Esophagus muscularis mucosa (tissue), 4 donors: Measurements from ENCODE around the gene TXNRD3. TPM values are rescaled to one million over a fixed set of nuclear protein-coding genes. Genes with fewer than 3 reads are reported as not detected.

Experiments
- DNase-seq: peaks from one replicate; pipeline ENCODE4 v3.0.0-alpha.2; 2017; ENCODE audit errors: extremely low spot score
- H3K27ac ChIP-seq, 4 donors: fragments of 200-600 bp; sonication (generic); replicated peaks in 1 of 4; 1 replicate in 3 of 4; 2 replicates in 1 of 4; pipeline ENCODE4 v1.5.1; 2016 to 2019; ENCODE audit warnings: mild to moderate bottlenecking in 1 of 4
- H3K27me3 ChIP-seq, 4 donors: fragments of 200-600 bp; sonication (generic); one replicate each; pipeline versions ENCODE4 v1.5.1 to v1.6.0; 2016 to 2019
- H3K36me3 ChIP-seq, 4 donors: fragments of 200-600 bp; sonication (generic); one replicate each; pipeline ENCODE4 v1.5.1; 2016 to 2019
- H3K4me1 ChIP-seq, 4 donors: fragments of 200-600 bp; sonication (generic); one replicate each; pipeline ENCODE4 v1.5.1; 2016 to 2019
- H3K4me3 ChIP-seq, 4 donors: fragments of 200-600 bp; sonication (generic); 1 replicate in 2 of 4; 2 replicates in 2 of 4; pipeline ENCODE4 v1.5.1; 2016 to 2019; ENCODE audit warnings: mild to moderate bottlenecking in 4 of 4, moderate library complexity in 1 of 4
- H3K9me3 ChIP-seq, 4 donors: fragments of 200-600 bp; sonication (generic); 1 replicate in 3 of 4; 2 replicates in 1 of 4; pipeline ENCODE4 v1.5.1; 2016 to 2019
- CTCF ChIP-seq, 3 experiments: fragments of 200-600 bp in 2 of 3; fragments of 450-650 bp in 1 of 3; sonication (generic) in 2 of 3; IDR thresholded peaks; one replicate each; pipeline ENCODE4 v1.5.1; 2017 to 2019; ENCODE audit warnings: antibody characterized with exemption in 3 of 3, mild to moderate bottlenecking in 2 of 3, moderate library complexity in 1 of 3
- EP300 ChIP-seq: sonication (generic); formaldehyde crosslinking; IDR thresholded peaks from one replicate; pipeline ENCODE4 v1.6.1; 2017; ENCODE audit warnings: antibody characterized with exemption
- POLR2AphosphoS5 ChIP-seq, 2 donors: sonication (generic); formaldehyde crosslinking; IDR thresholded peaks; one replicate each; pipeline ENCODE4 v1.6.1; 2017; ENCODE audit warnings: antibody characterized with exemption in 2 of 2
- WGBS: methylation state at CpG from one replicate; pipeline ENCODE4 v1.1.5; 2018; 5-methylcytosine and 5-hydroxymethylcytosine counted together
- intact Hi-C: fragments of 100-400 bp; cut with DNase I; formaldehyde crosslinking; loops from one replicate; pipeline ENCODE4 v1.15.1; 2023
- small RNA-seq, 3 donors: library from RNA; depleted of rRNA; stranded (forward); fragments of <200 nt; gene quantifications; one replicate each; pipeline ENCODE3, GENCODE V24; 2016
- total RNA-seq, 4 donors: library from RNA; depleted of rRNA; stranded (reverse); fragments of >200 nt; gene quantifications; one replicate each; pipeline versions ENCODE4 v1.1.0 to v1.2.1, GENCODE V29; 2016

The TXNRD3 gene
- total RNA-seq, 4 donors from 2014 or later = 12.8 to 23.7 (median 18.7) TPM

- Histone ChIP-seq H3K9me3 (peaks cover 0 to 11% (median 4%) of the 10 kb centered on the region in 4 donors), H3K4me1 (no peaks in the 10 kb centered on the region), H3K27ac (no peak overlapping the region), H3K4me3 (no peak overlapping the region), H3K36me3 (no peaks in the 10 kb centered on the region), H3K27me3 (peaks cover 0 to 8% (median 0%) of the 10 kb centered on the region in 4 donors)
- TF ChIP-seq CTCF (IDR thresholded peaks at IDR 0.05) = no peak
- TF ChIP-seq EP300 = no peak
- TF ChIP-seq POLR2AphosphoS5 (IDR thresholded peaks at IDR 0.05) = no peak
- 95% methylated on average over 6 of the region's 11 CpGs for WGBS
- peak; percentile 77 for DNase-seq
- intact Hi-C loops = no loop called here
Measured at GRCh38 chr3:126557415-126557745, 97.5 kb downstream of the TXNRD3 start.

Small RNAs within 50 kb of the gene (small RNA-seq; reads per million reads assigned to genes)
- gene RNA5SP138 = 0.17 to 0.75 (median 0.56) reads per million in 3 donors

Other genes with a start within 250 kb of the TXNRD3 start
- 10 to 100 TPM; 25.8 to 41.2 (median 38.6) TPM for gene ZXDC, start 179.2 kb downstream of the TXNRD3 start, total RNA-seq
- not detected for gene UROC1, start 137.4 kb downstream of the TXNRD3 start, total RNA-seq
- gene CHST13, start 131.0 kb downstream of the TXNRD3 start, total RNA-seq = under 1 TPM; 0.19 to 0.69 (median 0.37) TPM
- not detected for gene C3orf22, start 96.2 kb downstream of the TXNRD3 start, total RNA-seq
- gene CHCHD6, start 49.1 kb upstream of the TXNRD3 start, total RNA-seq = 10 to 100 TPM; 10.3 to 13.4 (median 12.1) TPM